Measurements from ENCODE around the gene GBGT1. TPM values are rescaled to one million over a fixed set of nuclear protein-coding genes. Genes with fewer than 3 reads are reported as not detected.

Gene GBGT1
- total and polyA plus RNA-seq, 3 donors from 2014 or later = 4.0 to 11.2 (median 5.6) TPM

DNA sequence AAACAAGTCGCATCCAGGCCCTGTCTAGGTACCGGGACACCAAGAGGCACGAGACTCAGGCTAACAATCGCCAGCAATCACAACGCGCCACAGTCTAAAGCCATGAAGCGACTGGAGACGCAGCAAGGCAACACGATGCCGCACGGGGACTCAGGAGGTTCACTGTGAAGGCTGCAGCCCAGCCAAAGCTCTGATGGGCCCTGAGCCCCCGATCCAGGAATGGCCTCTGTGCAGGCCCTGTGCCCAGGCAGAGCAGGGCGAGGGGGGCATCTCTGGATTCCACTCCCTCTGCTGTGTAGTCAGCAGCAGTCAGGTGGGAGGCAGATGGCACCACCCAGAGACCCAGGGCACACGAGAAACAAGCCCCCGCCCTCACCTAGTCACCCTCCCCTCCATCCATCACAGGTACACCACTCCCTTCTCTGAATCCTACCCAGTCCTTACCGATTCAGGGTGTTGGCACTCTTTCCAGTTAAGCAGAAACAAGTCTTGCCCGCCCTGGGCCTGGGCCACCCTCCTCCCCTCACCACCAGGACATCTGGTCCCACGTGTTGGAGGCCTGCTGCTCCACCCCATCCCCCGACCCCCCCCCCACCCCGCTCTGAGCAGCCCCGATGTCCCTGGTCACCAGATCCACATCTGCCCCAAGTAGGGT, 43.7 kb downstream of the GBGT1 start:
- WGBS, 2 donors = 9 to 31% methylated on average over 18 to 21 of the region's 21 CpGs
- no peaks in the 10 kb centered on the region for H3K36me3 ChIP-seq (ENCODE audit: low read depth, missing control alignments)
- no peak for DNase-seq
- intact Hi-C loops (cut with DNase I; ENCODE audit: low total_unique reads) = no loop called here
- peaks cover 49% of the 10 kb centered on the region for H3K4me1 ChIP-seq
- no peaks in the 10 kb centered on the region for H3K9me3 ChIP-seq
- no peaks in the 10 kb centered on the region for H3K27me3 ChIP-seq
- H3K4me3 ChIP-seq = peak overlapping the region; percentile 66 to 68
- peak overlapping the region in 1 of 2 donors; percentile 69 for H3K27ac ChIP-seq
- TF ChIP-seq POLR2A (IDR thresholded peaks at IDR 0.05) = no peak
- TF ChIP-seq, protein P1, sequence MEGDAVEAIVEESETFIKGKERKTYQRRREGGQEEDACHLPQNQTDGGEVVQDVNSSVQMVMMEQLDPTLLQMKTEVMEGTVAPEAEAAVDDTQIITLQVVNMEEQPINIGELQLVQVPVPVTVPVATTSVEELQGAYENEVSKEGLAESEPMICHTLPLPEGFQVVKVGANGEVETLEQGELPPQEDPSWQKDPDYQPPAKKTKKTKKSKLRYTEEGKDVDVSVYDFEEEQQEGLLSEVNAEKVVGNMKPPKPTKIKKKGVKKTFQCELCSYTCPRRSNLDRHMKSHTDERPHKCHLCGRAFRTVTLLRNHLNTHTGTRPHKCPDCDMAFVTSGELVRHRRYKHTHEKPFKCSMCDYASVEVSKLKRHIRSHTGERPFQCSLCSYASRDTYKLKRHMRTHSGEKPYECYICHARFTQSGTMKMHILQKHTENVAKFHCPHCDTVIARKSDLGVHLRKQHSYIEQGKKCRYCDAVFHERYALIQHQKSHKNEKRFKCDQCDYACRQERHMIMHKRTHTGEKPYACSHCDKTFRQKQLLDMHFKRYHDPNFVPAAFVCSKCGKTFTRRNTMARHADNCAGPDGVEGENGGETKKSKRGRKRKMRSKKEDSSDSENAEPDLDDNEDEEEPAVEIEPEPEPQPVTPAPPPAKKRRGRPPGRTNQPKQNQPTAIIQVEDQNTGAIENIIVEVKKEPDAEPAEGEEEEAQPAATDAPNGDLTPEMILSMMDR (IDR thresholded peaks at IDR 0.05) = no peak

DNA sequence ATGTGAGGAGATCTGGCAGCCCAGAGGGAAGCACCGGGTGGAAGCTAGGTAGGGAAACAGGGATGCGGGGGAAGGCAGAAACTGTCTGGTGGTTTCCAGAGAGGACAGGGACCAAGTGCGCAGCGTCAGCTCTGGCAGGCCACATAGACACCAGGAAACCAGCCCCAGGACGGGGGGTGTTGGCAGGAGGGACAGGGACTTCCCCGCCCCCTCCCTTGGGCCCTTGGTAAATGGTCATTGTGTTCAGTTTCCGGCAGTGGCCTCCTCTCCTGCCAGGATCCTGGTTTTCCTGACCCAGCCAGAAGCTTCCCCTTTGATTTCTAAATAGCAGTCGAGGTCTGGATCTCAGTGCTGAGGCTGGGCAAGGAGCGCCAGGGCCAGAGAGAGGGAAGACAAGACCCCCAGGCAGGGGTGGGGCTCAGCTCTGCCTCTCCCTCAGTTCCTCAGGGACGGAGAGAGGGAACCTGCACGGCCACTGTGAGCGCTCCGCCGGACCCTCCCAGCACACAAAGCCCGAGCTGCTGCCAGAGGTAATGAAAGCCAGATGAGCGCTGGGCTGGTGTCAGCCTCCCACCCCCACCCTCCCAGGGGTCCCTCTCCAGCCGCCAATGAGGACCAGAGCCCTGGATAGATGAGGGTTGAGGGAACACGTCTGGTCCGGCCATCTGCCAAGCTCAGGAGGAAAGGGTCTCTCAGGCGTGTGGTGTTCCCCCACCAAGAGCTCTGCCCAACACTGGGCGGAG, 44.4 kb downstream of the GBGT1 start:
- Histone ChIP-seq H3K36me3 (ENCODE audit: low read depth, missing control alignments) (no peaks in the 10 kb centered on the region), H3K9me3 (no peaks in the 10 kb centered on the region), H3K4me3 (no peak overlapping the region), H3K27me3 (no peaks in the 10 kb centered on the region), H3K4me1 (peaks cover 52% of the 10 kb centered on the region), H3K27ac (peak overlapping the region in 1 of 2 donors; percentile 69)
- intact Hi-C loops (cut with DNase I; ENCODE audit: low total_unique reads) = no loop called here
- DNase-seq = no peak
- WGBS, 2 donors = 40 to 43% methylated on average over 18 to 21 of the region's 21 CpGs
- TF ChIP-seq POLR2A (IDR thresholded peaks at IDR 0.05) = no peak
- TF ChIP-seq, protein P1 (IDR thresholded peaks at IDR 0.05) = no peak

DNA sequence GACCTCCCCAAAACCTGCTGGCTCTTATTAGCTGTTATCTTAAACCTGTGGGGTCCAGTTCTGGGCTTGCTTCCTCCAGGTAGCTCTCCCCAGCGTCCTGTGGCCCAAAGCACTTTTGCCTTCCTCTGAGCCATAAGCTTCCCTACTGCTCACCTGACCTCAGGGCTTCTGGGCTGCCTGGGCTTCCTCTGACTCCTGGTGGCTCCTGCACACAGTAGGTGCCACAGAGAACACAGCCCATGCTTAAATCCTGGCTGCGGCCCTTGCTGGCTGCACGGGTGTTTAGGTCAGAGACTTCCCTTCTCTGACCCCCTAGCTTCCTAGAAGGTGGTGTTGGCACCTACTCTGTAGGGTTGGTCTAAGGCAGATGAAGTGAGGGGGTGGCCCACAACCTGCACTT, 45.1 kb downstream of the GBGT1 start:
- H3K36me3 ChIP-seq (ENCODE audit: low read depth, missing control alignments) = no peaks in the 10 kb centered on the region
- TF ChIP-seq POLR2A (IDR thresholded peaks at IDR 0.05) = no peak
- TF ChIP-seq, protein P1 (IDR thresholded peaks at IDR 0.05) = no peak
- 90% methylated on average over 2 to 3 of the region's 3 CpGs for WGBS, 2 donors
- H3K4me3 ChIP-seq = no peak overlapping the region
- H3K9me3 ChIP-seq = no peaks in the 10 kb centered on the region
- no peaks in the 10 kb centered on the region for H3K27me3 ChIP-seq
- peaks cover 59% of the 10 kb centered on the region for H3K4me1 ChIP-seq
- intact Hi-C loops (cut with DNase I; ENCODE audit: low total_unique reads) = no loop called here
- no peak for DNase-seq
- H3K27ac ChIP-seq = no peak overlapping the region

DNA sequence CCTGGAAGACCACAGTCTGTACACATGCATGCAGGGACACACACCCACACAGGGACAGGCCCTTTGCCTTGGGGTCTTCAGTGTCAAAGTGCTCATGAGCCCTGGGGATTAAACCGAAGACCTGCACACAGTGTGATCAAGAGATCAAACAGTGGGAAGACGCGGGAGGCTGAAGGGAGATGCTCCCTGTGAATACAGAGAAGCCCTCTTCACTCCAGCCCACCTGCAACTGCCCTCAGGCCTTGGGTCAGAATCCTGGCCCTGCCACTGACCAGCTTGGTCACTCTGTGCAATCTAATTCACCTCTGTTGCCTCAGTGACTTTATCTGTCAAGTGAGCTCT, 45.6 kb downstream of the GBGT1 start:
- DNase-seq = no peak
- TF ChIP-seq POLR2A (IDR thresholded peaks at IDR 0.05) = no peak
- TF ChIP-seq, protein P1 (IDR thresholded peaks at IDR 0.05) = no peak
- H3K27me3 ChIP-seq = no peaks in the 10 kb centered on the region
- H3K36me3 ChIP-seq (ENCODE audit: low read depth, missing control alignments) = no peaks in the 10 kb centered on the region
- 52 to 100% methylated on average over 3 of the region's 3 CpGs for WGBS, 2 donors
- intact Hi-C loops (cut with DNase I; ENCODE audit: low total_unique reads) = no loop called here
- peaks cover 61% of the 10 kb centered on the region for H3K4me1 ChIP-seq
- H3K4me3 ChIP-seq = no peak overlapping the region
- H3K9me3 ChIP-seq = no peaks in the 10 kb centered on the region
- H3K27ac ChIP-seq = no peak overlapping the region
